ENCODE measurements around the gene CAMK1D.
"Not testable (repeated sequence)": the region's sequence is repeated elsewhere in the genome, so short reads cannot be mapped to it uniquely, and the experiment has no call there.

Gene CAMK1D

DNA sequence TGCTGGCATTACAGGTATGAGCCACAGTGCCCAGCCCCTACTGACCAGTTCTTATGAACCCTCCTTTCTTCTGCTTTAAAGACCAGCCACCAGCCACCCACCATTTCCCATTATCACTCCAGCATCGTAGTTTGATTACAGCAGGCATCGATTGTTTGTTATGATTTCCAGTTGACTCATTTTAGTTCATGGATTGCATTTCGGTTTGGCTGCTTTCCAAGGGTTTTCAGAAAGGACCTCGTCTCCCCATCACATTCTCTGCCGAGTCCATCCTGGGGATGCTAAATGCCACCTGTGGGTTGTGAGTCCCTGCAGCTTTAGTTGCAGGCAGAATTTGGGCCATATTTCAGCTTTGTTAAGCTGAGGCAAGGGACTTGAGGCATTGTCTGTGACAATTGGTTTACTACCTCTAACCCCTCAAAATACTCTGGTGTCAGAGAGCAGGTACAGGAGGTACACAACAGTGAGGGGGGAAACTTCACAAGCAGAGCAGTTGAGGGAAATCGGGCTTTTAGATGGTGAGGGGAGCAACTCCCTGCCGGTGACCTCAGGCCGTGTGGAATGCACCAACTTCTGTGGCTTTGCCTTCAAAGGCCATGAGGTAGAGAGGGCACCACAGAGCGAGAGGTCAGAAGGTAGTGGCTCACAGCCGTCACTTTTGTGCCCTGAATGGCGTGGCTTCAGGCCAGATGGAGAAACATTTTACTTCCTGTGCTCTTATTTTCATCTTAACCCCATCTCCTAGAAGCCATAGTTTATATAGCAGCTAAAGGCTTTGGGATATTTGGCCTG is 448.3 kb downstream of the CAMK1D start:
- DNase-seq (ENCODE audit: low spot score), result no peak

DNA sequence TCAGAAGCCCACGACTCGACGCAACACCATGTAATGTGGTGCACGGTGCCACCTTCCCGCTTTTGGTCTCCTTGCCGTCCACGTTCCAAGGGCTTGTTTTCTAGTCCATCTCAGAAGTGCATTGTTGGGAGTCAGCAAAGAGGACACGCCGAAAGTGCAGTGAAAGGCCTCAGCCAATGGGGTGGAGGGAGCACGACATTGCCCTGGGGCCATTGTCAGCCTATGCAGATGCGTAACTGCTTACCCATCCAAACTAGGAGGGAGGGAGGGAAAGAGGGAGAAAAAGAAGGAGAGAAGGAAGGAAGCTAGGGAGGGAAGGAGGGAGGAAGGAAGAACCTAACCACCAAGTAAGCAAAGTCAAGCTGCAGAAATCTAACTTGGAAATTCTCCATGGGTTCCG is 449.8 kb downstream of the CAMK1D start:
- no peak for DNase-seq (ENCODE audit: low spot score)

DNA sequence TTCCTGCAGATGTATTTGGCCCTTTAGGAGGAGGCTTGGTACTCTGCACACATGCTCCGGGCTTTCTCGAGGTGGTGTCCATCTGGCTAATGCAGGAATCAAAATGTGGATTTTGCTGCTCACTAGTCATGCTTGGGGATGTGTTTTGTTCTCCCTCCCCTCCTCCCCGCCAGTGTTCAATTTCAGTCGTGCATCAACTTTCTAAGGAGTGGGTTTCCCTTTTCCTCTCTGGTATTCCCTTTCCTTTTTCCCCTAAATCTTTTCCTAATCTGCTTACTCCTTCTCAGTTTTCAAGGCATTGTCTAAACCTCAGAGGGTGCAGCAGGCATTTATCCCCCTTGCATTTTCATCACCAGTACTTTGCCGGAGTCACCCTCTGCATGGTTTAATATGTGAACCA is 450.4 kb downstream of the CAMK1D start:
- DNase-seq (ENCODE audit: low spot score), result no peak

DNA sequence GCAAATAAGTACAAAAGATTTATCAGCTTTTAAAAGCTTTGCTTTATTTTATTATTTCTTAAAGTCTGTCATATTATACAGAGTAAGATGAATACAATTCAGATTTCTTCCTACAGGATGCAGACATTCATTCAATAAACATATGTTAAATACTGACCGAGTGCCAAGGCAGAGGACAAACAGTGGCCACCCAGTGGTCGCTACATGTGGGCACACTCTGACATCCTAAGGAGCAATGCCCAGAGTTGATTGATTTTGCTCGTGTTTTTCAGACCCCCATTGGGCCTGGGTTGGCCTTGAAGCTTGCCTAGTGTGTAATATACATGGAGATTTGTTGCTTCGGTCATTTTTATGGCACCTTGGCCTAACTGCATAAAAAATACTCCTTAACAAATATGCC is 451.0 kb downstream of the CAMK1D start:
- DNase-seq (ENCODE audit: low spot score), result no peak

DNA sequence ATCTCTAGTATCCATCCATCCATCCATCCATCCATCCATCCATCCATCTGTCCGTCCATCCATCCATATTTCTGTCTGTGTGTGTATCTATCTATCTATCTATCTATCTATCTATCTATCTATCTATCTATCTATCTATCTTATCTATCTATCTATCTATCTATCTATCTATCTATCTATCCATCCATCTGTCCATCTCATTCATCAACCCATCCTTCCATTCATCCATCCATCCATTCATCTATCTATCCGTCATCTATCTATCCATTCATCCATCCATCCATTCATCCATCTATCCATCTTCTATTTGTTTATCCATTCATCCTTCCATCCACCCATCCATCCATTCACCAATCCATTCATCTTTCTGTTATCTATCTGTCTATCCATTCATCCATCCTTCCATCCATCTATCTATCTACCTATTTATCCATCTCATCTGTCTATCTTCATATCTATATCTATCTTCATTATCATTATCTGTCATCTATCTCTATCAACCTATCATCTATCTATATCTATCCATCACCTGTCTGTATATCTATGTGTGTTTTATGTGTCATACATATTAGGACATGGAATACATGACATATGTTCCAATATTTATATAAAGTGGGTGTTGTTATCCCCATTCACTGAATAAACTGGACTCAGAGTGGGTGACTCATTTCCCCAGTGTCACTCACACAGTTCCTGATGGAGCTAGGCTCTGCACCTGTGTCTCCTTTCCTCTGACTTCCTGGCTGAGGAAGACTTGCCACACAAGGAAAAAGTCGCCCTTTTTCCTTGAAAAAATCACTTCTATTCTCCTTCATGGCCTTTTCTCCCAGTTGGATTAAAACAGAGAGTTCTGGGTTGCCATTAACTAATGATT is 452.1 kb downstream of the CAMK1D start:
- no peak for DNase-seq (ENCODE audit: low spot score)

DNA sequence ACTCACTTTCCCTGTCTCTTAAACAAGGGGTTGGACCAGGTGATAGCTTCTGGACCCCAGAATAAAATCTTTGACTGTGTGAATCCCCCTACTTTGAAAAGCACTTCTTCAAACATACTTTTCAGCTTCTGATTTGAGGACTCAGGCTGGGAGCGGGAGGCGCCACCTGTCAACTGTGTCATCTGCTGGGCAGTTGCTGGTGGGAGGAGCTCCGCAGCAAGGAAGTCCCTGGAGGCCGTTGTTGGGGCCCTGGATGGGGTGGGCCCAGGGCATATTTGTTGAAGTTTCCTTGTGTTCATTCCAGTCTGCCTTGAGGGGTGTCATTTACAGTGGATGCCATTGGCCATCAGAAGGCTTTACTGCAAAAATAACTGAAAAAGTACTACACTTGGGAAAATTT is 454.4 kb downstream of the CAMK1D start:
- DNase-seq (ENCODE audit: low spot score), result no peak

DNA sequence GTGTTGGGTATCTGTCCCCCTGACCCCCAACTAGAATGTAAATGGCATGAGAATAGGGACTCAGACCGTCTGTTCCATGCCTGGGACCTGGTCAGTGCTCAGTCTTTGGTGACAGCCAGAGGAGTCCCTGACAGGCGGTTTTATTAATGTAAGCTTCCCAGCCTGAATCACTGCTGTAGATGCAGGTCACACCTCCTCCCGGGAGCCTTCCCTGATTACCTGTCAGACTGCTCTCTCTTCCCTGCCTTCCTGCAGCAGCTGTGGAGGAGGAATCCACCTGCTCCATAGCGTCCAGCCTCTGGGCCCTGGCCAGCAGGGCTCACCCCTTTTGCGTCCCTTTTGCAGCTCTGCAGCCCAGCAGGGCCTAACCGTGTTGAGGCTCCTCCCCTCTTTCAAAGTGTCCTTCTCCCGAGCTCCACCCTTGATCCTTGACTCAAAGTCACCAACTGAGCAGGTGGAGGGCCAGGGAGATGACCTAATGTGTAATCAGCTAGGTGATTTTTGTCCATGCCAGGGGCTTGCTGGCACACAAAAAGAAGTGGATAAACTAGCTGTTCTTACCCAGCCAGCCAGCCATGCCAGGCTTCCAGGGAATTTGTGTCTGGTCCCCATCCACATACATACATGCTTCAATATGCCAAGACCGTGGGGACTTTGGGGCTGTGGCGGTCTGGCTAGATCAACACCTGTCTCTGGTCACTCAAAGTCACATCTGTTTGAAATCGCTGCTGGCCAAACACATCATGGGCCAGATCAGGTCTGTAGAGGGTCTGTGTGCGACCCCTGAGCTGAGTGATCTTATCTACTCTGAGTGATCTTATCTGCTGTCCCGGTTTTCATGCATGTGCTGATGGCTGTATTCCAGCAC is 457.1 kb downstream of the CAMK1D start:
- no peak for DNase-seq (ENCODE audit: low spot score)

DNA sequence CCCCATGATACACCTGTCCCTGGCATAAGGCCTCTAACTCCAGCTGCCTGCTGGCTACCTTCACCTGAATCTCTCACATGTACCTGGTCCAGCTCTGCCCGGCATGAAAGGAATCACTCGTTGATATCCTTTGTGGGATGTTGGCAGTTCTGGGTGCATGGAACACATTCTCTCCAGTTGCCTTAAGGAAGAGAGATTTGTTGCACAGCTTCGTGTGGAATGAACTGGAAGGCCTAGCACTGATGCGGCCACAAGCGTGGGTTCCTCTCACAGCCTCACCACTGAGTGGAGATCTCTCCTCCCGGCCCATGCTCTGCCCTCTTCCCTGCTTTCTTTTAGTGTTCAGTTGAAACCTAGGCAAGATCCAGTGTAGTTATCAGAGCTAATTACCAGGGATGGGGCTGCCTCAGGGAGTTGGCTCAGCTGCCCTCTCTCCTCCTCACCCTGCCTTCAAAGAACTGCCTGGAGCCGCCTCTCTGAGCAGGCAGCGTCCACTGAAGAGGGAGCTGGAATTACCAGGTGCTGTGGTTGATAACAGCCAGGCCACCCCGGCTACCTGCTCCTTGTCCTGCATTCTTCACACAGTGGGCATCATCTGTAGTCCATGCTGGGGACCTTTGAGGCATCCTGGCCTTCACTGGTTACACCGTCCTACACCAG is 457.9 kb downstream of the CAMK1D start:
- DNase-seq (ENCODE audit: low spot score), result no peak

DNA sequence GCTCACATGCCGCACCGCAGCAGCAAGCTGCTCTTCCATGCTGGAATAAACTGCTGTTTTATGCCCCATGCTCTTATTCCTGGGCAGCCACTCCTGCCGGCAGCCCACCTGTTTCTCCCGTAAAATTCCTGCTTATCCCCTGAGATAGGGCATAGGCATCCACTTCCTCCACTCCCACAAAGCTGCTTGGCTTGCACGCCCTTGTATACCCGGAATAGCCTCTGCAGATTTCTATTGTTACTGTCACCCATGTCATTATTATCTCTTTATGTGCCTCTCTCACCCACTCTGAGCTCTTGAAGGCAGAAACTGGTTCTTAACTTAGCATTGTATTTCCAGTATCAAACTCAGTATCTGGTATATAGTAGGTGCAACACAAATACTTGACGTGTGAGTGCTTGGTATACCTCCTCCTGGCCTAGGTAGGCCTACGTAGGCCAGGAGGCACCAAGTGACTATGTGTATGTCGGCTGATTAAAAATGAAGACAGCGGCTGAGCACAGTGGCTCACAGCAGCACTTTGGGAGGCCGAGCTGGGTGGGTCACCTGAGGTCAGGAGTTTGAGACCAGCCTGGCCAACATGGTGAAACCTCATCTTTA is 458.8 kb downstream of the CAMK1D start:
- no peak for DNase-seq (ENCODE audit: low spot score)

DNA sequence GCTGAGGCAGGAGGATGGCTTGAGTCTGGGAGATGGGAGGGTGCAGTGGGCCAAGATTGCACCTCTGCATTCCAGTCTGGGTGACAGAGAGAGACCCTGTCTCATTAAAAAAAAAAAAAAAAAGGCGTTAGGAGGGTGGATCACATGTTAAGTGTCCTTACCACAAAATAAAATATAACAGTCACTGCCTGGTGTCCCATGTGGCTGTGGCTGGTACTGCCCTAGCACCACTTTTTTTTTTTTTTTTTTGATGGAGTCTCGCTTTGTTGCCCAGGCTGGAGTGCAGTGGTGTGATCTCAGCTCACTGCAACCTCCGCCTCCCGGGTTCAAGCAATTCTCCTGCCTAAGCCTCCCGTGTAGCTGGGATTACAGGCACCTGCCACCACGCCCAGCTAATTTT is 460.7 kb downstream of the CAMK1D start:
- not testable (repeated sequence) for DNase-seq (ENCODE audit: low spot score)

DNA sequence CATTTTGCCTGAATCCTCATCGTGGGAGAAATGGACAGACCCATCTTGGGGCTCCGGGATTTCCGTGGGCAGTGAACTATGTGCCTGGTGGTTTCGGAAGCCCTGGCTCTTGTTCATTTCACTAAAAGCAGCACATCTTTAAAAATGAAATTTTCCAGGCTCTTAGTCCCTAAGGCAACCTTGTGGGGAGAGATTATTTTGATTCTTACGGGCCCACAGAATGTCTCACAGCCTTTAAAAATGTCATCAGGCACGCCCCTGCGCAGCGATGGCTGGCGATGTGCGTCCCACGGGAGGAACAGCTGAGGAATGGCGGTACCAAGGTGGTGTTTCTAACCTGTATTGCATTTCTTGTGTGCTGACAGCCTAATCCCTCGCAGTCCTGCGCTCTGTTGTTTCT is 462.5 kb downstream of the CAMK1D start:
- no peak for DNase-seq (ENCODE audit: low spot score)

DNA sequence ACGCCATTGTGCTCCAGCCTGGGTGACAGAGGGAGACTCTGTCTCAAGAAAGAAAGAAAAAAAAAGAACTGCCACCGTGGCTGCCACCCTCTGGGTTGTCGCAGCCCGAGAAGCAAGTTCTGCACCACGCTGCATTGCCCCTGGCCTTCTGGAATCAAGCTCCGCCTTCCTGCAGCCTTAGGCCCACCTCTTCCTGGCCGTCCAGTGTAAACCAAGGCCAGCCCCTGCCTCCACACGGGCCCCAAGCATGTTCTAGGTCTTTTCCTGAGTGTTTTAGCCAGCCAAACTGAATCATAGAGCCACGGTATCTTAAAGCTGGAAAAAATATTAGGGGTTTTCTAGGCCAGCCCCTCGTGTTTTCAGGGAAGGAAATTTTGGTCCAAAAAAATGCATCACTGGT is 463.2 kb downstream of the CAMK1D start:
- DNase-seq (ENCODE audit: low spot score), result no peak

DNA sequence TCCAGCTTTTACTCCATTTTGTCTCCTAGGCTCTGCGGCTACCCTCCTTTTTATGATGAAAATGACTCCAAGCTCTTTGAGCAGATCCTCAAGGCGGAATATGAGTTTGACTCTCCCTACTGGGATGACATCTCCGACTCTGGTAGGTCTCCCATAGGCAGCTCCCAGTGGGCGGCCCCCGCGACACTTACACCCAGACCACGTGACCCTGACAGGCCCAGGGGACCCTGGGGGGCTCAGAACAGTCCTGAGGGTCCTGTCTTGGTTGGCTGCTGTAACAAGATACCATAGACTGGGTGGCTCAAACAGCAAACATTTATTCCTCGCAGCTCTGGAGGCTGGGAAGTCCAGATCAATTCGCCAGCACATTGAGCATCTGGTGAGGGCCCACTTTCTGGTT is 464.8 kb downstream of the CAMK1D start:
- DNase-seq (ENCODE audit: low spot score), result no peak

DNA sequence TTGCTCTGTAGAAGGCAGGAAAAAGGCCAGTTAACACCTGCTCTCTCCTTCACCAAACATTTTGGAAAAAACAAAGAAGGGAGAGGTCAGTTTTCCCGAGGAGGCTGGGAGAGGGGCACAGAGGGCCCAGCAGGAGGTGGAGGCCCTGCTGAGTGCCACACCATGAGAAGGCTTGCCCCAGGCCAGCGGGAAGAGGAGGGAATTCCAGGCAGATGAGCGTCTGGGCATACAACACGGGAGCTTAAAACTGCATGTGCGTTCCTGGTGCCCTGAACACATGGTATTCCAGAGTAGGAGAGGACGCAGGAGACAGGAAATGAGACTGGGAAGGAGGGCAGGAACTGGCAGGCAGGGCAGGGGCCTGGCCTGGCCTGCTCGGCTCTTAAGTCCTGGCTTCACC is 469.7 kb downstream of the CAMK1D start:
- no peak for DNase-seq (ENCODE audit: low spot score)

DNA sequence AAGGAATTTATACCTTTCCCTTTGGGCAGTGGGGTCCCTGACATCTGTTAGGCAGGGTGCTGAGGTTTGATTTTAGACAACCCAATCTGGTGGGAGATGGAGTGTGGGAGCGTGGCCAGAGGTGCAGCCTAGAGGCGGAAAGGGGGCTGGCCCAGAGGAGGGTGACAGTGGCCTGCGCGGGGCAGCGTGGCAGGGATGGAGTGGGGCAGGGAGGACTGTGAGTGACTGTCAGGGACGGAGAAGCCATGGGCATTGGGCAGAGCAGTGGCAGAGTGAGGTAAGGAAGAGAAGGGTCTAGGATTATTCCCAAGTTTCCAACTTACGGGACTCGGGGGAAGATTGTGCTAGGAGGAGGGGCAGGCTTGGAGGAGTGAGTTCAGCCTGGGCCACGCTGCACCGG is 470.3 kb downstream of the CAMK1D start:
- no peak for DNase-seq (ENCODE audit: low spot score)

DNA sequence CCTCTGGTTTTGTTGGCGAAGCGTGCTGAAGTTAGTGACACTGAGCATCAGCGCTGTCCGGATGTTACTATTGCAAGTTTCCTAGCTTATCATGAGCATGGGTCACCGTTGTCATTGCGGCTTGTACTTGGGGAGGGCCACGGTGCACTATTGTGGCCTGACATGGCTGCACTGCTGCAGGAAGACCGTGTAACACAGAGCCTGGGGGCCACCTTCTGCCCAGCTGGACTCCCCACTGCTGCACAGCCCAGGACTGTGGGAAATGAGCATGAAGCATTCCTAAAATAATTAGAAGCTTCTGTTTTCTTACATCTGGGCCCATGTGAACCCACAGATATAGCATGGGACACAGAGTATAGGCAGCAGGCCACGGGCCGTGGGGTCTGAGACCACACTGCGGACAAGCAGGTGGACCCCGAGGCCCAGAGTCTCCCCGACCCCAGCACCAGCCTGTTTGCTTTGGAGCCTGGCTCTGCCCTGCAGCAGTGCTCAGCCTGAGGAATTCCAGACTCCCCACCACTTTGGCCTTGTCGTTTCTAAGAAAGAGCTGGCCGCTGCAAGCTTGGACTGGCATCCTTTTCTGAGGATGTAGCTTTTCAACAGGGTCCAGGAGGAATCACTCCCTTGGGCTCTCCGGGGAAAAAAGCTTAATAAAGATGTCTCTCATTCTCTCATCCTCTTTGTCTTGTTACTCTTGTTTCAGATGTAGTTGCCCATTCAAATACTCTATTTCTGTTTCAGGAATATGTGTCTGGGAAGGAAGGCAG is 473.0 kb downstream of the CAMK1D start:
- DNase-seq (ENCODE audit: low spot score), result no peak

DNA sequence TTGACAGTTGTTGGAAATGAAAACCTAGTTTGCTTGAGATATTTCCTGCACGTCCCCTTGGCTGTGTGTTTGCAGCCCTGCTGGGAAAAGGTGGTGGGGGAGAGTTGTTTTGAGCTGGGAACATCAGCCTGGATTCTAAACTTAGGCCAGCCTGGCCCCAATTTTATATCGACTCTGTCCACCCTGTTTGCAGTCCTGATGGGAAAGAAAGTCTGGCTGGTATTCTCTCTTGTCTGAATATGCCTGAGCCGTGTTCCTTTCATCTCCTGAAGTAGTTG is 473.5 kb downstream of the CAMK1D start:
- no peak for DNase-seq (ENCODE audit: low spot score)

DNA sequence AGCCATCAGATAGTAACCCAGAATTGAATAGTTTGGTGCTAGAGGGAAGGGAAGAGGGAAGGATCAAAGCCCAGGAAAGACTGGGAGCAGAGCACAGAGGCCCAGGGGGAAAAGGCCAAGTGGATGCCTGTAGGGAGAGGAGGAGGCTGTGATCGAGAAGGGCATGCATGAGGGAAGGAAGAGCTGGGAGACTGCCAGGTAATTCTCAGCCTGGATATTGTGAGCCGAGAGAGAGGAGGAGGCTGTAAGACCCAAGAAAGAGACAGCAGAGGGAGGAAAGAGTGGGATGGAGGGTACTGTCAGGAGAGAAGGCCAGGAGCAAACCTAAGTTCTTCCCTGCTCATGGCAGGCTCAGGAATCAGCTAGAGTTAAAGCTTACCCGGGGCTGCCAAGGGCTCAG is 474.0 kb downstream of the CAMK1D start:
- DNase-seq (ENCODE audit: low spot score), result no peak

DNA sequence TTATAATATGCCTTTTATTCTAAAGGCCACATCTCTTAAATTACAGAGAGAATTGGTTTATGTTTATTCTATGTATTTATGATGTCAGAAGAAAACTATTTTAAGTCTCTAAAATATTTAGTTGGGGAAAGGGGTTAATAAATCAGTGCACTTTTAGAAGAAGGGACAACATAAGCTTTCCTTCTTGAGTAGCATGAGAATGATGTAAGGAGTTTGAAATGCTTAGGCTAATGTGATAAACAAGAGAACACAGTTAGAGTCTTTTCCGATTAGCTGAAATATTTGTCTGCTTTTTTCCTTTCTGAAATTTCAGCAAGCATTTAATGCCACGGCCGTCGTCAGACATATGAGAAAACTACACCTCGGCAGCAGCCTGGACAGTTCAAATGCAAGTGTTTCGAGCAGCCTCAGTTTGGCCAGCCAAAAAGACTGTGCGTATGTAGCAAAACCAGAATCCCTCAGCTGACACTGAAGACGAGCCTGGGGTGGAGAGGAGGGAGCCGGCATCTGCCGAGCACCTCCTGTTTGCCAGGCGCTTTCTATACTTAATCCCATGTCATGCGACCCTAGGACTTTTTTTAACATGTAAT is 476.0 kb downstream of the CAMK1D start:
- no peak for DNase-seq (ENCODE audit: low spot score)

DNA sequence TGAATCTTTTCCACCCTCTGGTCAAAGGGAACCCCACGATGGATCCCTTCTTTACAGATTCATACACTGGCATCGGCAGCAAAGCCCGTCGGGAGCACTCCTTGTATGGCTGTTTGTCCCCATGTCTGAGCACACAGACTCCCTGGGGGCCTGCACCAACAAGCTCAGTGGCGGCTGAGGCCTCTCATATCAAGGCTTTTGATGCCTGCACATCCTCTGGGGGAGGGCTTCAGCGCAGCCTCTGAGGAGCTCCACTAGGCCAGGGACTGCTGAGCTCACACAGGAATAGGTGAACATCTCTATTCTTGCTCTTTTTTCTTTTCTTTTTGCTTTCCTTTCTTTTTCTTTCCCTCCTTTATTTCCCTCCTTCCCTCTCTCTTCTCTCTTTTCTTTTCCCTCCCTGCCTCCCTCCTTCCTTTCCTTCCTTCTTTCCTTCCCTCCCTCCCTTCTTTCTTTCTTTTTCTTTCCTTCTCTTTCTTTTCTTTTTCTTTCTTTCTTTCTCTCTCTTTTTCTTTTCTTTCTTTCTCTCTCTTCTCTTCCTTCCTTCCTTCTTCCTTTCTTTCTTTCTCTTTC is 477.5 kb downstream of the CAMK1D start:
- no peak for DNase-seq (ENCODE audit: low spot score)
